Left kidney (tissue), 8 donors: ENCODE results near the gene TNFRSF1B. TPM values are rescaled to one million over a fixed set of nuclear protein-coding genes. Genes with fewer than 3 reads are reported as not detected.

ENCODE experiments used
- DNase-seq: peaks from one replicate; pipeline ENCODE4 v3.0.0-alpha.2; 2013
- long read RNA-seq, 8 donors: transcript quantifications; one replicate each; lab custom pipeline, GENCODE V29; 2026
- polyA plus RNA-seq: library from polyadenylated mRNA; unstranded; fragments of 120-200 nt; gene quantifications from one replicate; pipeline ENCODE4 v1.2.1, GENCODE V29; 2013; ENCODE audit not compliant: insufficient read length

The TNFRSF1B gene
- 4.4 TPM for polyA plus RNA-seq
- long read RNA-seq, donor 1, partial matches to known transcripts: 0 of 1 reads
- long read RNA-seq, donor 1, other reads (novel, unspliced or antisense): 0 of 1 reads
- long read RNA-seq, donor 2: 0 reads
- long read RNA-seq, donor 3: 0 reads
- long read RNA-seq, donor 4: 0 reads
- long read RNA-seq, donor 5, partial matches to known transcripts: 0 of 2 reads
- long read RNA-seq, donor 5, other reads (novel, unspliced or antisense): 0 of 2 reads
- long read RNA-seq, donor 6, partial matches to known transcripts: 0 of 1 reads
- long read RNA-seq, donor 6, other reads (novel, unspliced or antisense): 0 of 1 reads
- long read RNA-seq, donor 7: 0 reads
- long read RNA-seq, donor 8, partial matches to known transcripts: 0 of 1 reads
- long read RNA-seq, donor 8, other reads (novel, unspliced or antisense): 0 of 1 reads

- no peak for DNase-seq
These were observed at the start of gene TNFRSF1B for GRCh38 chr1:12166834-12167492. TNFRSF1B (plus strand) TSS chr1:12166991; CDS start chr1:12167092, 101 bp downstream.

- no peak for DNase-seq
These were observed 45.4 kb upstream of the TNFRSF1B start for GRCh38 chr1:12121212-12122003.

DNA sequence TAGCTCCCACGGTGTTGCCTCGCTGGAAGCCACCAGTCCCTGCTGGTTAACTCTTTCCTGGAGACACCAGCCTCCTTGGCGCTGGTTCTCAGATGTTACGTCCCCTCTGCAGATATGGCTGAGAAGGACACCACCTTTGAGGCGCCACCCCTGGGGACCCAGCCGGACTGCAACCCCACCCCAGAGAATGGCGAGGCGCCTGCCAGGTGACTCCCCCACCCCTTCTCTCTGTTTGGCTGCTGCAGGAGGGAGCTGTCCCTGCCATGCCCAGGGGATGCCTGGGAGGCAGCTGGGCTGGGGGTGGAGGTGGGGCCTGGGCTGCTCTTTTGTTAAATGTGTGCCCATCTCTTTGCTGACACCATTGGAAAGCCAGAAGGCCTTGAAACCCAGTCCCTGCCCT lies 43.6 kb upstream of the TNFRSF1B start:
- DNase-seq: no peak

DNA sequence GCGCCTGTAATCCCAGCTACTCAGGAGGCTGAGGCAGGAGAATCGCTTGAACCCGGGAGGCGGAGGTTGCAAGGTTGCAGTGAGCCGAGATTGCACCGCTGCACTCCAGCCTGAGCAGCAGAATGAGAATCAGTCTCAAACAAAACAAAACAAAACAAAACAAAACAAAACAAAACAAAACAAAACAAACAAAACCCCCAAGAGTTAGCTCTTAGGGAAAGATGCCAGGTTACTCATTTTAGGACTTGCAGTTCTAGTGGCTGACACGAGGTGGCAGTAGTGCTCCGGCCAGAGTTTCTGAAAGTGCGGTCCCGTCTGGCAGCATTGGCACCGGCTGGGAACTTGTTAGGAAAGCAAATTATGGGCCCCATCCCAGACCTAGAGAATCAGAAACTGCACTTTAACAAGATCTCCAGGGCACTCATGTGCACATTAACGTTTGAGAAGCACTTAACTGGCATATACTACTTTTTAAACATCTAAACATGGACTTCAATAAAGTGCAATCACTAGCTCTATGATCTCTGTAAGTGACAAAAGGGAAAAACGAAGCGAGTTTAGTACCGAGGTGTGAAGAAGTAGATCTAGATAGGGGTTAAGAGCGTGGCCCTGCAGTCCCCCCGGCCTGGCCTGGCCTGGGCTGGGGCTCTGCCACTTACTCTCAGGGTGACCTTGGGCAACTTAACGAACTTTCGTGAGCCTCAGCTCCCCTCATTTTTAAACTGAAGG lies 41.9 kb upstream of the TNFRSF1B start:
- DNase-seq: peak; percentile 74

GRCh38 chr1:12125422-12126355 lies 41.1 kb upstream of the TNFRSF1B start:
- no peak for DNase-seq

GRCh38 chr1:12126781-12127180 lies 40.0 kb upstream of the TNFRSF1B start:
- DNase-seq: no peak

DNA sequence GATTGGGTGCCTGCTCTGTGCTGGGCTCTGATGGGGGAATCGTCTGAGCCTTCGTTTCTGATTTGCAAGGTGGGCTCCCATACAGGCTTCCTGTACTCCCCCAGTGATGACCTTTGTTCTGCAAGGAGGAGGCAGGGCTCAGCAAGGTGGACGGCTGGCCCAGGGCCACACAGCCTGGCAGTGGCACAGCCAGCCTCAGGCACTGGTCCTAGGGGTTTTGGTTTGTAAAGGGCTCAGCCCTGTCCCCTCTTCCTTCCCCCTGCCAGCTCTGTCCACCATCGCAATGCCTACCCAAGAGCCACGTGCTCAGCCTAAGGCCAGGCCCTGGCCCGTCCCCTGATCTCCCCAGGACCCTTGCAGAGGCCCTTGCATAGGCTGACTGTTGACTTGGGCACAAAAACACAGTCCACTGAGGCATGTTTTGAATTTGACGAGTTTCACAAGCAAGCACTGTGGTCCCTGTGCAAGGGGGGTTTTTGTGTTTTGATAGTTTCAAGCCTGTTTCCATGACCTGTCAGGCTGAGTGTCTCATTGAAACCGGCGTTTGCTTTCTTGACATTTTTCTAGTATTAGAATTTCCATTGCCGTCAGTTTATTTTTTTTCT lies 39.5 kb upstream of the TNFRSF1B start:
- DNase-seq: no peak

DNA sequence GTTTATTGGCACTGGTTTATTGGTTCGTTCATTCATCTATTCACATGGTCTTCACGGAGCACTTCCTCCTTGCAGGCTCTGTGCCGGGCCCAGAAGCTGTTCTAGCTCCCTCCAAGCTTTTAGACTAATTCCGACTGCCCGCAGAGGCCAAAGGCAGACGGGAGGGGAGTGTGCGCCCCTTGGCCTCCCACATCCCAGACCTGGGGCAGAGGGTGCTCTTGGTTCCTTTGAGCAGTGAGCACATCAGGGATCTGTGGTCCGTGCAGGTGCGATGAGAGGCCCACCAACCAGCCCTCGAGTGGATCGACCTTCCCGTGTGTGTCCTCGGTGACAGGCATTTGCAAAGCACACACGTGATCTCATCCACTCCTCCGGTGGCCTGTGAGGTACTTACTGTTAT lies 38.7 kb upstream of the TNFRSF1B start:
- no peak for DNase-seq

- no peak for DNase-seq
These were observed 37.2 kb upstream of the TNFRSF1B start for GRCh38 chr1:12129624-12130023.

- DNase-seq: no peak
These were observed 36.2 kb upstream of the TNFRSF1B start for GRCh38 chr1:12130466-12131130.

GRCh38 chr1:12132078-12132477 lies 34.7 kb upstream of the TNFRSF1B start:
- no peak for DNase-seq

DNA sequence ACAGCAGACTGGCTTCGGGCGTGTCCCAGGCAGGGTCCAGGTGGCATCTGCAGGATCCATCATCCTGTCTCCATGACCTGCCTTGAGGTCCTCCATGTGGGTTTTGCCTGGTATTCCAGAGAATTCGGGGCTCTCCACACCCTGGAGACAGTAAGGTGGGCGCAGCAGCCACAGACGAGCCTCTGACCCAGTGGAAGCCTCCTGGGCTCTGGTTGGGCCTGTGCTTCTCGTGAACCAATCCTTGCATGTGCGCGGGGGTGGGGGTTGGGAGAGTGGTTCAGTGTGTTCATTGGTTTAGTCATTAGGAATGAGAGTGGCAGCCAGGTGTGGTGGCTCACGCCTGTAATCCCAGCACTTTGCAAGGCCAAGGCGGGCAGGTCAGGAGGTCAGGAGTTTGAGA lies 32.1 kb upstream of the TNFRSF1B start:
- DNase-seq: no peak

DNA sequence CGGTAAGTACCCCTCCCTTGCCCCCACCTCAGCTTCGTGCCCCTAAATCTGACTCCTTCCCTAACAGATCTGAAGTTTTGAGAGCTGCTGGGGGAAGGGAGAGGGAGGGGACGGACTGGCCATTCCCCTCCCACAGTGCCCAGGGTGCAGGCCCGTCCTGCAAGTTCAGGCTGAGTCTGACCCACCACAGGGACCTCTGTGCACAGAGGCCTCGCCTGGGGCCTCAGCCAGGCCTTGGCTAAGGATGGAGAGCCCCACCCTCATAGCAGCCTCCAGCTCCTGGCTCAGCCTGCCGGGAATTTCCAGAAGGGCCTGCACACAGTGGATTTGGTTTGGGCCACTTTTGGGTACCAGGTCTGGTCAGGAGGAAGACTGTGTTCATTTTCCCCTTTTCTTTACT lies 31.2 kb upstream of the TNFRSF1B start:
- DNase-seq: no peak

DNA sequence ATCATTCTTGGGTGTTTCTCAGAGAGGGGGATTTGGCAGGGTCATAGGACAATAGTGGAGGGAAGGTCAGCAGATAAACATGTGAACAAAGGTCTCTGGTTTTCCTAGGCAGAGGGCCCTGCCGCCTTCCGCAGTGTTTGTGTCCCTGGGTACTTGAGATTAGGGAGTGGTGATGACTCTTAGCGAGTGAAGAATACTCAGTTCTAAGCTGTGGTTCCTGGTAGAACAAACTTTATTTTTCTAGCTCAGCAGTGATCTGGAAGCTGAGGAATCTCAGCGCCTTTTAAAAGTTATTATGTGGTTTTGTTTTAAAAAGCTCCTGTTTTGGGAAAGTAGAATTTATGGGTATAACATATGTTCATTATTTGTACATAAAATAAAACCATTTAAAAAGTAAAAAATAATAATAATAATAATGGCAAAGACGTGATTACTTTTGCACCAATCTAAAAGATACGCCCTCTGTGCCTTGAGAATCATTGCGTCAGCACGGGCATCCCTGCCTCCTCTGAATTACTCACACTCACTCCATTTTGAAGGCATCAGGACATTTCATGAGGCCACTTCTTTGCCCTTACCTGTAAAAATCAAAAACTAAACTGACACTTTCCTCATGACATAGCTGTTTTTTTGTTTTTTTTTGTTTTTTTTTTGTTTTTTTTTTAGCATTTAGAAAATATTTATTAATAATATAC lies 29.7 kb upstream of the TNFRSF1B start:
- DNase-seq: no peak

DNA sequence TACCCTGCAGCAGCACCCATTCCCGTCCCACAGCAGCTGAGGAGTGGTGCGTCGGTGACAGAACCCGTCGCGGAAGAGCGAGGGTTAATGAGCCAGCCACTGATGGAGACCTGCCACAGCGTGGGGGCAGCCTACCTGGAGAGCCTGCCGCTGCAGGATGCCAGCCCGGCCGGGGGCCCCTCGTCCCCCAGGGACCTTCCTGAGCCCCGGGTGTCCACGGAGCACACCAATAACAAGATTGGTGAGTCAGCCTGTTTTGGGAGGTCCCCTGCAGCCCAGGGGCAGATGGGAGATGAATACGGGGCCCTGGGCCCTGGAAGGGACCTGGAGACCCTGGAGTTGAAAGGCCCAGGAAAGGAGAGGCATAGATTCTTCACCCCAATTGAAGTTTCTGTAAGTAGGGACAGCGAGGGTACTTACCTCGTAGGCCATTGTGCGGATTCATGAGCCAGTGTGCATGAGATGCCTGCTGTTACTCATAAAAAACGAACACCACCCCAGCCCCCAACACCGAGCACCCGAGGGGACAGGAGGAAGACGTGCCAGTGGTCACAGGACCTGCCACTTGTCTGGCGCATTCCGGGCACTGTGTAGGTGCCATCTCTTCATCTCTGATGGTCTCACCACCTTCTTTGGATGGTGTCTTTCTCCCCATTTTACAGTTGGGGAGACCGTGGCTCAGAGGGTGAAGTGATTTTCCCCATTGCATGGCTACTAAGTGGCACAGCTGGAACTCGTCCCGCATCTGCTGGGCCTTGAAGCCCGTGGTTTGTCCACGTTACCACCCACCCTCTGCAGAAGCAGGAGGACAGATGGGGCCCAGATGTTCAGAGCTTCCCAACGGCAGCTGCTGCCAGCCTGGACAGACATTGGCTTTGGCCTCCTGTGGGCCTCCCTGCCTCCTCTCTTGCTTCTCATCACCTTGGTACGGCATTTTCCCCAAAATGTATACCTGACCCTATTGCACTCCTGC lies 28.3 kb upstream of the TNFRSF1B start:
- no peak for DNase-seq

DNA sequence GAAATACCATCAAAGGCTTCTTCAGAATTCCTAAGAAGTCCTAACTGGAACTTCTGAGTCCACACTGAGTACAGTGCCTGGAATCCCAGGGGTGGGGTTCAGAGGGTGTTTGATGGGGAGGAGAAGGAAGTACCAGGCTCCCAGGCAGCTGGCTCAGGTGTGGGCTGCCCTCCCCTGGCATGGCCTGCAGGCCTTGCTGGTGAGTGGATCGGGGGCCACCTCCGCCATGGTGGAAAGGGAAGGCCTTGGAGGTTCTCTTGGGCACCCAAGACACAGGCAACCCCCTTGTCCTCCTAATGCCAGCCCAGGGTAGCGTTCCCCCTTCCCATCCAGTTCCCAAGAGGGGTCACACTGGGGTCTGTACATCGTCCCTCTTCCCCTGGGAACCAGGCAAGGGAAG lies 26.8 kb upstream of the TNFRSF1B start:
- DNase-seq: no peak

DNA sequence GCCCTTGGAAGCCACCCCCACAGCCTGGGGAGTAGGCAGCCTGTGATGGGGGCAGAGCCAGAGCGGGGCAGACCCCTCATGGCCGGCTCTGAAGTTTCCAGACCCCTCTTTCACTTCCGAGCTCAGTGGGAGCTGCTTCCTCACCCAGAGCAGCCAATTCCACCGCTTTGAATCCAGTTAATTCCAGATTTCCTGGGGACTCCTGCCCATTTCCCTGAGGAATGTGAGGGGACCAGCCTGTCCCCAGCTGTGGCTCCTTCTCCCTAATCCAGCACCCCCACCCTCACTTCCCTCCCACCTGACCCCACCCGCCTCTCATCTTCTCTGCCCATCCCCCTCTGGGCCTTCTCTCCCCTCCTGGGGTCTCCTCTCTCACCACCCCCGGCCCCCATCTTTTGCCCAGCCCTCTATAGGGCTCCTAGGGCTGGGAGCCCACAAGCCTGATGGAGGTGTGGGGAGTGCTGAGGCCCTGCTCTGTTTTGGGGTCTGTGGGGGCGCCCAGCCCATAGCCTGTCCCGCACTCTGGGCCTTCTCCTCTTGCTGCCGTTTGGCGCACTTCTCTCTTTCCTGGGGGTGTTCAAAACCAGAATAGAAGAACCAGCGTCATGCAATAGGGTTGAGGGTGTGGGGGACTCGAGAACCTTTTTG lies 26.2 kb upstream of the TNFRSF1B start:
- DNase-seq: no peak
